ENCODE data around the gene LAIR2.

LAIR2 gene

DNA sequence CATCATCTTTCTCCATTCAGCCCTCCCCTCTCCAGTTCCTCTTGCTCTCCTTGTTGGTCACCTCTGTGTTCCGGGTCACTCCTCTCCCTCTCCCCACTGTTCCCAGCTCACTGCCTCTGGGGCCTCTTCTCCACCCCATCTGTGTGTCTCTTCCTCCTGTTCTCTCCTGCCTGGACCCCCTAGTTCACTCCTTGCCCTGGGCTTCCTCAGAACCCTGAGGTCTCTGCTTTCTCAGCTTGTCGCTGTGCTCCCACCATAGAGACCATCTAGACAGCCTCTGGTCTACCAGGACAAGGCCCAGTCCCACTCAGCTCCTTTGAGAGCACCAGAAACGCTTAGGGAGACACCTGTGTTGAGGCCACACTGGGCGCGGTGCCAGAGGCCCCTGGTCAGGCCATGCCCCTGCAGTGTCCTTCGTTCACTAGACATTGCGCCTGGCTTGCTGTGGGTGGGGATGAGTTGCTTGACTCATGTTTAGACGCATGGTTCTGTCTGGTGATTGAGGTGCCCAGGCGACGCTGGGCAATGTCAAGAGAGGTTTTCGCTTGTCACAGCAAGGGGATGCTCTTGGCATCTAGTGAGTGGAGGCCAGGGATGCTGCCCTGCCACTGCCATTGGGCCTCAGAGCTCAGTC lies 43.9 kb upstream of the LAIR2 start:
- TF ChIP-seq, protein P1, sequence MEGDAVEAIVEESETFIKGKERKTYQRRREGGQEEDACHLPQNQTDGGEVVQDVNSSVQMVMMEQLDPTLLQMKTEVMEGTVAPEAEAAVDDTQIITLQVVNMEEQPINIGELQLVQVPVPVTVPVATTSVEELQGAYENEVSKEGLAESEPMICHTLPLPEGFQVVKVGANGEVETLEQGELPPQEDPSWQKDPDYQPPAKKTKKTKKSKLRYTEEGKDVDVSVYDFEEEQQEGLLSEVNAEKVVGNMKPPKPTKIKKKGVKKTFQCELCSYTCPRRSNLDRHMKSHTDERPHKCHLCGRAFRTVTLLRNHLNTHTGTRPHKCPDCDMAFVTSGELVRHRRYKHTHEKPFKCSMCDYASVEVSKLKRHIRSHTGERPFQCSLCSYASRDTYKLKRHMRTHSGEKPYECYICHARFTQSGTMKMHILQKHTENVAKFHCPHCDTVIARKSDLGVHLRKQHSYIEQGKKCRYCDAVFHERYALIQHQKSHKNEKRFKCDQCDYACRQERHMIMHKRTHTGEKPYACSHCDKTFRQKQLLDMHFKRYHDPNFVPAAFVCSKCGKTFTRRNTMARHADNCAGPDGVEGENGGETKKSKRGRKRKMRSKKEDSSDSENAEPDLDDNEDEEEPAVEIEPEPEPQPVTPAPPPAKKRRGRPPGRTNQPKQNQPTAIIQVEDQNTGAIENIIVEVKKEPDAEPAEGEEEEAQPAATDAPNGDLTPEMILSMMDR (IDR thresholded peaks at IDR 0.05; ENCODE audit: borderline replicate concordance, extremely low read depth, low read length, poor library complexity, severe bottlenecking) = no peak
- no peak for TF ChIP-seq EZH2 (IDR thresholded peaks at IDR 0.05; ENCODE audit: borderline replicate concordance, low read depth, low read length, severe bottlenecking)
- no peaks in the 10 kb centered on the region for H3K9me3 ChIP-seq (ENCODE audit: insufficient read depth, low read length, severe bottlenecking)
- no peak overlapping the region for H3K27ac ChIP-seq (ENCODE audit: low read length)
- H3K27me3 ChIP-seq (ENCODE audit: insufficient read depth, low read length, poor library complexity) = no peaks in the 10 kb centered on the region
- no peak overlapping the region for H3K4me3 ChIP-seq (ENCODE audit: low read depth in 1 of 2, low read length in 2 of 2)
- no peak overlapping the region for H2AFZ ChIP-seq (ENCODE audit: low read depth, low read length)
- H3K4me1 ChIP-seq (ENCODE audit: insufficient read depth, low read length) = peaks cover 5% of the 10 kb centered on the region
- peaks cover 90% of the 10 kb centered on the region for H4K20me1 ChIP-seq (ENCODE audit: insufficient read depth, low read length)
- H3K4me2 ChIP-seq (ENCODE audit: insufficient read depth, low read length) = no peak overlapping the region
- ATAC-seq (ENCODE audit: insufficient read depth, low read depth) (no peak), DNase-seq (no peak)
- H3K9ac ChIP-seq (ENCODE audit: low read depth, low read length) = no peak overlapping the region
- peaks cover 32% of the 10 kb centered on the region for H3K79me2 ChIP-seq (ENCODE audit: insufficient read depth, low read length)
- H3K36me3 ChIP-seq (ENCODE audit: insufficient read depth, low read length) = peaks cover 89% of the 10 kb centered on the region

DNA sequence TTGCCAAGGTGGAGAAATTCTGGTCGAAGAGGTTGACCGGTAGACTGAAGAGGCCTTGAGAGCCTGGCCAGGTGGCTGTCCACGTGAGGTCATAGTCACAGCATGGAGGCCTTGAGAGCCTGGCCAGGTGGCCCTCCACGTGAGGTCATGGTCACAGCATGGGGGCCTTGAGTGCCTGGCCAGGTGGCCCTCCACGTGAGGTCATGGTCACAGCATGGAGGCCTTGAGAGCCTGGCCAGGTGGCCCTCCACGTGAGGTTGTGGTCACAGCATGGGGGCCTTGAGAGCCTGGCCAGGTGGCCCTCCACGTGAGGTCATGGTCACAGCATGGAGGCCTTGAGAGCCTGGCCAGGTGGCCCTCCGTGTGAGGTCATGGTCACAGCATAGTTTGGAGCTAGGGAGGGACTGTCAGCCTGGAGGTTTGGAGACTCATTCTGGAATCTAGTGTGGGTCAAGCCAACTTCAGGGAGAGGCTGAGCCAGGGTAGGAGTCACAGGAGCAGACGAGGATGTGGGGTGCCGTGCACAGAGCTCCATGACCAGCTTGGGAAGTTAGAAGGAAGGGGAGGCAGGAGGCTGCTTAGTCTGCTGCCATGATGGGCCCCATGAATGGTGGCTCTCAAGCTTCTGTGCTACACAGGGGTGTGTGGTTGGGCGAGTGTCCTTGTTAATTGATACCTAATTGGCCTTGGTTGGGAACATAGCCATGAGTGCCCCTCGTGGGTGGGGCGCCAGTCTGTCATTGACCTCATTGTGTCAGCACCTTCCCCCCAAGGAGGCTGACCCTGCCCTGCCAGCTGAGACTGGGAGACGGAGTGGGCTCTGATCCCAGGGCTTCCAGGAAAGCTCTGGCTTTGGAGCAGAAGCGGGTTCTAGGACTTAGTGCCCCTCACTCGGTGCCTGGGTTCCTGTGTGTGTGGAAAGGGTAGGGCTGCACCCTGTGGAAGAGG lies 43.1 kb upstream of the LAIR2 start:
- Histone ChIP-seq H3K4me2 (ENCODE audit: insufficient read depth, low read length) (no peak overlapping the region), H3K36me3 (ENCODE audit: insufficient read depth, low read length) (peaks cover 81% of the 10 kb centered on the region), H3K79me2 (ENCODE audit: insufficient read depth, low read length) (peaks cover 24% of the 10 kb centered on the region; the same call in 1 of the 2 replicates), H3K27ac (ENCODE audit: low read length) (no peak overlapping the region), H3K9ac (ENCODE audit: low read depth, low read length) (no peak overlapping the region), H3K9me3 (ENCODE audit: insufficient read depth, low read length, severe bottlenecking) (no peaks in the 10 kb centered on the region), H3K4me3 (ENCODE audit: low read depth in 1 of 2, low read length in 2 of 2) (no peak overlapping the region), H3K27me3 (ENCODE audit: insufficient read depth, low read length, poor library complexity) (no peaks in the 10 kb centered on the region), H3K4me1 (ENCODE audit: insufficient read depth, low read length) (peaks cover 13% of the 10 kb centered on the region), H2AFZ (ENCODE audit: low read depth, low read length) (no peak overlapping the region), H4K20me1 (ENCODE audit: insufficient read depth, low read length) (peaks cover 83% of the 10 kb centered on the region)
- DNase-seq (no peak), ATAC-seq (ENCODE audit: insufficient read depth, low read depth) (no peak)
- TF ChIP-seq, protein P1 (IDR thresholded peaks at IDR 0.05; ENCODE audit: borderline replicate concordance, extremely low read depth, low read length, poor library complexity, severe bottlenecking) = no peak
- TF ChIP-seq EZH2 (IDR thresholded peaks at IDR 0.05; ENCODE audit: borderline replicate concordance, low read depth, low read length, severe bottlenecking) = no peak

DNA sequence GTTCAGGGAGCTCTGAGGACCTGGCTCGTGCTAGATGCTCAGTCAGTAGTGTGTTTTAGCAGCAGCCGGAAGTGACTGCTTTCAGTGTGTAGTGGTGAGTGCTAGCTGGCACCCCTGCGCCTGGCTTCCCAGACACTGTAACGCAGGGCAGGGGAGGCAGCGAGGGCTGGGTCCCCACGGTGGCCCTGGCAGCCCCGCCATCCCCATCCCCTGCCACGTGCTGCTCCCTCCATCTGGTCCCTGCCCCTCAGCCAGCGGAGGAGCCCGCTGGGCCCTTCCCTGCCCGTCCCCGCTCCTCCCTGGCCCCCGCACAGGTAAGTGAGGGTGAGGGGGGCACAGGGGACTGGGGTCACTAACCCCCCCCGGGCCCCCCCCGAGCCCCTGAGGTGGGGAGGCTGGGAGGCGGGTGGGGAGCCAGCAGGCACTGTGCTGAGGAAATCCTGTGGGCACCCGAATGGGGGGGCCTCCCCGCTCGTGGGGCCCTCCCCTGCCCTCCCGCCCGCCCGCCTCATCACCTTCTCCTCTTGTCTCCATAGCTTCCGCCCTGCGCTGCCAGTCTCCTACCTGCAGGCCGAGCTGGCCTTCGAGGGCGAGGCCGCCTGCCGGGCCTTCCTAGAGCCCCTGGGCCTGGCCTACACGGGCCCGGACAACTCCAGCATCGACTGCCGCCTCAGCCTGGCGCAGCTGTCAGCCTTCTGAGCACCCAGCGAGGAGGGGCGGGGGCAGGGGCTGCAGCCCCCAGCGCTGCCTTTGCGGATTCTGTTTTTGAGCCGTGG lies 42.2 kb upstream of the LAIR2 start:
- Histone ChIP-seq H3K4me2 (ENCODE audit: insufficient read depth, low read length) (no peak overlapping the region), H4K20me1 (ENCODE audit: insufficient read depth, low read length) (peaks cover 74% of the 10 kb centered on the region), H3K79me2 (ENCODE audit: insufficient read depth, low read length) (peaks cover 17% of the 10 kb centered on the region; the same call in 1 of the 2 replicates), H2AFZ (ENCODE audit: low read depth, low read length) (no peak overlapping the region), H3K36me3 (ENCODE audit: insufficient read depth, low read length) (peaks cover 72% of the 10 kb centered on the region), H3K4me3 (ENCODE audit: low read depth in 1 of 2, low read length in 2 of 2) (no peak overlapping the region), H3K27me3 (ENCODE audit: insufficient read depth, low read length, poor library complexity) (no peaks in the 10 kb centered on the region), H3K9ac (ENCODE audit: low read depth, low read length) (no peak overlapping the region), H3K9me3 (ENCODE audit: insufficient read depth, low read length, severe bottlenecking) (no peaks in the 10 kb centered on the region), H3K4me1 (ENCODE audit: insufficient read depth, low read length) (peaks cover 16% of the 10 kb centered on the region), H3K27ac (ENCODE audit: low read length) (no peak overlapping the region)
- no peak for DNase-seq
- no peak for TF ChIP-seq EZH2 (IDR thresholded peaks at IDR 0.05; ENCODE audit: borderline replicate concordance, low read depth, low read length, severe bottlenecking)
- TF ChIP-seq, protein P1 (IDR thresholded peaks at IDR 0.05; ENCODE audit: borderline replicate concordance, extremely low read depth, low read length, poor library complexity, severe bottlenecking) = no peak
- no peak for ATAC-seq (ENCODE audit: insufficient read depth, low read depth)
